COLO668 (cell line): ENCODE measurements around the gene DAB2IP.

ENCODE experiments used
- DNase-seq: peaks from one replicate; lab custom pipeline; 2025; ENCODE audit not compliant: unreplicated experiment; lab: John Stamatoyannopoulos, UW

DAB2IP gene

DNA sequence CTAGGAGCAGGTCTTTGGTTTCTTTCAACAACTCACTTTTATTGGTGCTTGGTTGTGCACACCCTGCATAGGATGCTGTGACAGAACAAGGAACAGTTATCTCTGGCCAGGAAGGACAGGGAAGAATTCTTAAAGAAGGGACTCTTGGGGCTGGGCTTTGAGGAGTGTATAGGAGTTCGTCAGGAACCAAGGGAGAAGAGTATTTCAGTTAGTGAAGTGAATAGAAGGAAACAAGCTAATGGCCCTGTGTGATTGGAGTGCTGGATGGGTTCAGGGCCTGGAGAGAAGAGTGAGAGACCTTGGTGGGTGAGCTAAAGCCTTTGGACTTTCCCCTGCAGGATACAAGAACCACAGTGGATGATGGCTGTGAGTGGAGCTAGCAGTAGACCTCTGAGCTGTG is 32.2 kb downstream of the DAB2IP start:
- DNase-seq, result no peak

DNA sequence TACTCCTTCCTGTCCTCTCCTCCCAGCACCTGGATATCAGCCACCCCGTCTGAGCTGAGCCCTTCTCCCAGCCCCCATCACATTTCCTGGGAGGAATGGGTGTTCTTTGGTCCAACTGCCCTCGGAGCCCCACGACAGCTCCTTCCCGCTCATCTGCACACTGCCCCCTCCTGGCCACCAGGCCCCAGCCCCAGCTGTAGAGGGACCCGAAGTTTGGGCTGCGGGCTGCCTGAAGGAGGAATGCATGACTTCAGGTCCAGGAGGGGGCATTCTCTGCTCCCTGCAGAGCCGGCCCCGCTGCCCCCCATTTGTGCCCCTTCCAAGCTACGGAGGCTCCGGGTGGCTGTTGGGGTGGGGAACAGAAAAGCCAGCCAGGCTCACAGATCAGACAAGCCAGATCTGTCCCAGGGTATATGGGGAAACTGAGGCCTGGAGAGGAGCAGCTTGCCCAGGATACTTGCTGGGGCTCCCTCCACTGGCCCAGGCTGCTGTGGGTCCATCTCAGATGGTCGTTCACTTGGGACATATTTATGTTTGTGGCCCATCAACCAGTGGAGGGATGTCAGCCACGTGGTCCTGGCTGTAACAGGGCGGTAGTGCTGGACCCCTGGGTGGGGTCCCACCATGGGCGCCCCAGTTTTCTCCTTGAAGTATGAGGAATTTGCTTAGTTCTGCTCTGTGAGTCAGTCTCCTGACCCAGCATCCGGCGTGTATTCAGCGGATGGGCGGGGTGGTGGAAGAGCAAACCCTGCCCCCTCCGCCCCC is 33.1 kb downstream of the DAB2IP start:
- peak; percentile 27 for DNase-seq

DNA sequence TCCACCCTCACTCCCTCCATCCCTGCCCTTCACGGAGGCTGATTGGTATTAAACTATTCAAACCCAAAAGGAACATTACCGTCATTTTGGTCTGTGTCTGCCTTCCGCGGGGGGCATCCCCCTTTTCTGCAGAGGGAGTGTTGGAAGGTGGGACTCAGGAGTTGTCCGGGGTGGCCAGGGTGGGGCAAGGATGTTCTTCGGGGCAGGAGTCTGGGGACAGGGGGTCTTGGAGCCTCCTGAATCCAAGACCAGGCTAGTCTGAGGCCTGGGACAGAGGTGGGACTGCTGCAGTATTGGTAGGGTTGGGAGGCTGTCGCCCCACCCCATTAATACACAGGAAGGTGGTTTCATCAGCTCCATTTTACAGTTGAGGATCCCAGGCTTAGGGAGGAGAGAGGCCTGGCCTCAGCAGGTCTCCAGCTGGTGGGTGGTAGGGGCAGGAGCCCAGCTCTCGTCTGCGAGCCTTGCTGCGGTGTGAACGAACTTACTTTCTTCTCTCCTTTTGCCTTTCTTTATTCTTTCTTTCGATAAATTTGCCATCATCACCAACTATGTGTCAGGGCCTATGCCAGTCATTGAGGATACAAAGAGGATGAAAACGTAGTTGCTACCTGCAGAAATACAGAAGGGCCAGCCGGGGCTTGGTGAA is 33.8 kb downstream of the DAB2IP start:
- DNase-seq, result no peak

DNA sequence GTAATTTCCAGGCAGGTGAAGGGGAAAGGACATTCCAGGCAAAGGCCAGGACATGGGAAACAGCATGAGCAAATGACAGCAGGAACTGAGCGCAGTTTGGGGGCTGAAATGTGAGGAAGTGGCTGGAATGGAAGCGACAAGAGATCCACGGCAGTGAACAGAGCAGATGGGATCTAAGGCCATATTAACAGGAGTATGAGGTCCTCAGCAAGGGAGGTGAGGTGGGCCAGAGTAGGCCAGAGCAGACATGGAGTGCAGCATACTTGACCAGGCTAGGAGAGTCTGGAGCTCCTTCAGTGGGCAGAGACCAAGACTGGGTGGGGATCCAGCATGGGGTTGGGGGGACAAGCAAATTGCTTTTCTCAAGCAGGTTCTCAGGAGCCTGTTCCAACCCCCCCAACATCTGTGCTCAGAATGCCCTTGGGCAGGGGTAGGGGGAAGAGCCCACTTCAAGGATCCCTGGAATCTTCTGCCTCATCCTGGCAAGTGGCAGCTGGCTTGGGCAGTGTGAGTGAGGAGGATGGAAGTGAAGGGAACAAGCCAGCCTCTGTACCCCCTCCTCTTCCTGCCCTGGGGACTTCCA is 34.5 kb downstream of the DAB2IP start:
- DNase-seq, result no peak

- DNase-seq, result peak; percentile 56
These were observed 35.6 kb downstream of the DAB2IP start for GRCh38 chr9:121686930-121687541.

DNA sequence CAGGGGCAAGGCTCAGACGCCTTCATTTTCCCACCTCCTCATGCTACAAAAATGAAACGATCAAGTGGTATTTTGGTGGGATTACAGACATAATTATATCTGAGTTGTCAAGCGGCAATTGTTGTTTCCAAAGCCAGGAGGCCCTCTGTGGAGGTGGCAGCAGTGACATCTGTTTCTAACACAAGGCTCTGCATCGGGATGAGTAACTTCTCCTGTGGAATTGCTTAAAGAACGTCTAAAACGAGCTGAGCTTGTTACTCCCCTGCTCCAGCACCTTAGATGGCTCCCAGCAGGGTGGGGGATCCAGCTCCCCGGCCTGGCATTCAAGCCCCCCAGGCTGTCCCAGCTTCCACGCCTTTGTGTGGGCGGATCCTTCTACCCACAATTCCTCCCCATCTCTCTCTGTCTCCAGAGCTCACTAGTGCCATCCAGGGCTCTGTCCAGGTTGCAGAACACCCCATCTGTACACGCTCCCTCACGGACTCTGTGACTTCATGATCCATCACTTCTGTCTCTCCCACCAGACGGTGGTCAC is 36.8 kb downstream of the DAB2IP start:
- no peak for DNase-seq

GRCh38 chr9:121688681-121689080 is 37.2 kb downstream of the DAB2IP start:
- DNase-seq, result no peak

GRCh38 chr9:121689461-121690157 is 38.2 kb downstream of the DAB2IP start:
- DNase-seq, result no peak

GRCh38 chr9:121690316-121690715 is 38.9 kb downstream of the DAB2IP start:
- DNase-seq, result no peak

- DNase-seq, result no peak
These were observed 39.3 kb downstream of the DAB2IP start for GRCh38 chr9:121690766-121691165.

- DNase-seq, result no peak
These were observed 40.5 kb downstream of the DAB2IP start for GRCh38 chr9:121691890-121692289.

DNA sequence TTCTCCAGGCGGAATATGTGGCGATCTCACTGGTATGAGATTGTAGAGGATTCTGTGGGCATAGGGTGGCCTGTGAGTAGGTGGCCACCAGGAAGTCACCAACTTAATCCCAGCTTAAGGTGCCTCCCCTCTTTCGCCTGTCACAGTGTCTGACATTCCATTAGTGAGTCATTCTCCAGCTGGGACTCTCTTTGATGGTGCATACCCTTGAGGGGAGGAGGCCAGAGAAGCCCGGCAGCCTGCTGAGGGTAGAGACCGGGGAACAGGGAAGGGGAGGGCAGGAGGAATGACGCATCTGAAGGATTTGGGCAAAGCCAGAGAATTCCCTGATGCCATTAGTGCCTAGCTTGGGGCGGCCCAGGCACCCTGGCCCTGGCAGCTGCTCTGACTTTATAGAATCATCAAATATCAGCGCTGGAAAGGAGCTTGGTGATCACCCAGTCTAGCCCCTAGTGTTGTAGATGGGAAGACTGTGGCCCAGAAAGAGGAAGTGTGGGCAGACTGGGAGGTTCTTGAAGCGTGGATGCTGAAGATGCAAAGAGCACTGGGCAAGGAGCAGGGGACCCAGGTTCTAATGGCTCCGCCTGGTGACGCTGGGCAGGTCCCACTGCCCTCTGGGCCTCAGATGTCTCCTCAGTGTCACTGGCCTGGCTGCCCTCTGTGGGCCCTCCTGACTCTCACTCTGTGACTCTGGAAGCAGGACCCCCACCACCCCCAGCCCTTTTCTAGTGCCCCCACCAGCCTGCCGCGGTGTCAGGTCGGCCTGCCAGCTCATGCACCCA is 41.4 kb downstream of the DAB2IP start:
- DNase-seq, result no peak

GRCh38 chr9:121693388-121693670 is 41.9 kb downstream of the DAB2IP start:
- DNase-seq, result no peak

- DNase-seq, result no peak
These were observed 42.6 kb downstream of the DAB2IP start for GRCh38 chr9:121694001-121694400.

DNA sequence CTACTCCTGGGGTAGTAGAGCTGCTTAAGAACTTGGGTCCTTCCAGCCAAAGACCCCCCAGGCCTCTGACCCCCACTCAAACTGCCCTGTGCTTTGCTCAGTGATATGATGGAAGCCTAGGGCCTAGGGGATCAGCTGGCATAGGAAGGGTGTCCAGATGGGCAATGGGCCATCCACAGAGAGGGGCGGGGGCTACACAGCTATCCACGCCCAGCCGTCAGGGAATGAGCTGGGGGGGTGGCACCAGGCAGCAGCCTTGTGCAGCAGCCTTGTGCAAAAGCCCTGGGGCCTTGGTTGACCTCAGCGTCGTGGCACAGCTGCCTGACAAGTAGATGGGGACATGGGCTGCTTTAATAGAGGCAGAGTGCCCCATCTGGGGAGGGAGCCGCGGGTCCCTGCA is 43.2 kb downstream of the DAB2IP start:
- no peak for DNase-seq

DNA sequence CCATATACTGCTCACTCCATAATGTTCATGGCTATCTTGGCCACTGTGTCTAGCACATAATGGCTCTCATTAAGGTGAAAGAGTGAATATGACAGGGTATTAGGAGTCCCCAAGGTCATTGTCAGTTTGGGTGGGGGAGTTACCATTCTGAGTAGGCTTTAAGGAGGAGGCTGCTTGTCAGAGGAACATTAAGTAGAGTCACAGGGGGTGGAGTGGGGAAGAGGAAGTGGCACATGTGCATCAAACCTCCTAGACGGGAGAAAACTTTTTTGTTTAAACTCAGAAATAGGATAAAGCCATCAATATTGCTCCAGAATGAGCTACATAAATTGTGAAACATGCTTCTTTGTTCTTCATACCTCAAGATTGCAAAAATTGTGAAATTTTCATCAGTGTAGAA is 45.5 kb downstream of the DAB2IP start:
- no peak for DNase-seq

DNA sequence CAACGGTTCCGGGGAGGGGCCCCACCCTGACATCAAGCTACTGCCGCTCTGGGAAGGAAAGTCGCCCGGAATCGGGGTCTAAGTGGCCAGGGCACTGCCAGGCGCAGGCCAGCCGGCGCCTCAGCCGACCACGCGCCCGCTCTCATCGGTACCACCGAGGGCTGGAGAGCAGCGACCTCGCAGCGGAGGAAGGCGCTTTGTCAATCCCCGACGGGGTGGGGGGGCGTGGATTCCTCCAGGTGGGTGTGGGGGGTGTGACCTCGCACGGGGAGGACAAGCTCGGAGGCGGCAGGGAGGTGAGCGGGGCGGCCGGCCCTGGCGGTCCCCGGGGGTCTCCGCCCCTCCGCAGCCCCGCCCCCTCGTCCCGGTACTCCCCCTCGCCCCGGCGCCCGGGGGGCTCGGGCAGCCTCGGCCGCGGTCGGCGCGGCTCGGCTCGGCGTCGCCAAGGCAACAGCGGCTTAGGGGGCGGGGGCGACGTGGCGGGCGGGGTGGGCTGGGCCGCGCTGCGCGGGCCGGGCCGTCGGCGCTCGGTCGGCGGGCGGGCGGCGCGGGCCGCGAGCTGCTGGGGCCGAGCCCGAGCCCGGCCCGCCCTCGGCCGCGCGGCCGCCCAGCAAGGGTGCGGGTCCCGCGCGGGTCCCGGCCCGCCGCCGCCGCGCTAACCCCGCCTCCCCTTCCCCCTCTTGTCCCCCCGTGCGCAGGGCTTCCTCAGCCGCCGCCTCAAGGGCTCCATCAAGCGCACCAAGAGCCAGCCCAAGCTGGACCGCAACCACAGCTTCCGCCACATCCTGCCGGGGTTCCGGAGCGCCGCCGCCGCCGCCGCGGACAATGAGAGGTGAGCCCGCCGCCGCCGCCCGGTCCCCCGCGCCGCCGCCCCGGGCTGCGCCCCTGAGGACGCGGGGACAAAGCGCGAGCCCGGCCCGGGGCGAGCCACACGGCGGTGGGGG is 47.5 kb downstream of the DAB2IP start:
- DNase-seq, result peak; percentile 57

DNA sequence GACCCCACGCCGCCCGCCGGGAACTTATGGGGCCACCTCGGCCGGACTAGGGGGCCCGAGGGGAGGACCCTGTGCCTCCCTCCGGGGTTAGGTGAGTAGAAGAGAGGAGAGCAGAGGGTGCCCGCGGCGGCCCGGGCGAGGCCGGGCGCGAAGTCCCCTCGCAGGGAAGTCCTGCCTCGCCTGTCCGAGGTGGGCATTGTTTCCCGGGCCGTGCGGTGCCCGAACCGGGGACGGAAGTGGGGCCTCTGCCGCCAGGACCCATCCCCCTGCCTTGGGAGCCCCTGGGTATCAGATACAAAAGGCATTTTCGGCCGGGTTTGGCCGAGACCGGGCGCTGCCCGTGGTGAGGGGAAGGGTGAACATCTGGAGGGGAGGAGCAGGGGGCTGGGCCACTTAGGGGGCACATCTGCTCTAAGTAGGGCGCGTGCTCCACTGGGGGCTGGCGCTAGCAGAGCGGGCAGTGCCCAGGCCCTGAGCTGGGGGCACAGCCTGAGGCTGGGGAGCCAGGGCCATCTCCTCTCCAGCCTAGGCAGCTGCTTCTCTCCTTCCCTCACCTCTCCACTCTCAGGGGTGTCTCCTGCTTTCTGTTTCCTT is 48.2 kb downstream of the DAB2IP start:
- DNase-seq, result peak; percentile 38
